Epithelial cell of esophagus (primary cell): Measurements from ENCODE around the gene PTGES3L.

Source experiments
- DNase-seq: peaks from one replicate; pipeline ENCODE4 v3.0.0; 2010; ENCODE audit warnings: low read depth
- H3K4me3 ChIP-seq: 2 replicates; pipeline ENCODE4 v1.5.1; 2011; ENCODE audit warnings: mild to moderate bottlenecking, low read length, control low read depth
- TF ChIP-seq, protein P1 (sequence below): IDR thresholded peaks from 2 replicates; pipeline ENCODE4 v1.5.1; 2011; ENCODE audit warnings: low read depth, mild to moderate bottlenecking, low read length, control low read depth, inconsistent platforms; ENCODE audit not compliant: insufficient read depth; ENCODE audit errors: missing control alignments

The PTGES3L gene

GRCh38 chr17:43024407-43025289 is 44.8 kb upstream of the PTGES3L start, which contains the start of gene RND2:
Gene RND2 (plus strand): TSS chr17:43025231. CDS start chr17:43025348, 117 bp downstream.
- TF ChIP-seq, protein P1, sequence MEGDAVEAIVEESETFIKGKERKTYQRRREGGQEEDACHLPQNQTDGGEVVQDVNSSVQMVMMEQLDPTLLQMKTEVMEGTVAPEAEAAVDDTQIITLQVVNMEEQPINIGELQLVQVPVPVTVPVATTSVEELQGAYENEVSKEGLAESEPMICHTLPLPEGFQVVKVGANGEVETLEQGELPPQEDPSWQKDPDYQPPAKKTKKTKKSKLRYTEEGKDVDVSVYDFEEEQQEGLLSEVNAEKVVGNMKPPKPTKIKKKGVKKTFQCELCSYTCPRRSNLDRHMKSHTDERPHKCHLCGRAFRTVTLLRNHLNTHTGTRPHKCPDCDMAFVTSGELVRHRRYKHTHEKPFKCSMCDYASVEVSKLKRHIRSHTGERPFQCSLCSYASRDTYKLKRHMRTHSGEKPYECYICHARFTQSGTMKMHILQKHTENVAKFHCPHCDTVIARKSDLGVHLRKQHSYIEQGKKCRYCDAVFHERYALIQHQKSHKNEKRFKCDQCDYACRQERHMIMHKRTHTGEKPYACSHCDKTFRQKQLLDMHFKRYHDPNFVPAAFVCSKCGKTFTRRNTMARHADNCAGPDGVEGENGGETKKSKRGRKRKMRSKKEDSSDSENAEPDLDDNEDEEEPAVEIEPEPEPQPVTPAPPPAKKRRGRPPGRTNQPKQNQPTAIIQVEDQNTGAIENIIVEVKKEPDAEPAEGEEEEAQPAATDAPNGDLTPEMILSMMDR = peak; percentile 73

DNA sequence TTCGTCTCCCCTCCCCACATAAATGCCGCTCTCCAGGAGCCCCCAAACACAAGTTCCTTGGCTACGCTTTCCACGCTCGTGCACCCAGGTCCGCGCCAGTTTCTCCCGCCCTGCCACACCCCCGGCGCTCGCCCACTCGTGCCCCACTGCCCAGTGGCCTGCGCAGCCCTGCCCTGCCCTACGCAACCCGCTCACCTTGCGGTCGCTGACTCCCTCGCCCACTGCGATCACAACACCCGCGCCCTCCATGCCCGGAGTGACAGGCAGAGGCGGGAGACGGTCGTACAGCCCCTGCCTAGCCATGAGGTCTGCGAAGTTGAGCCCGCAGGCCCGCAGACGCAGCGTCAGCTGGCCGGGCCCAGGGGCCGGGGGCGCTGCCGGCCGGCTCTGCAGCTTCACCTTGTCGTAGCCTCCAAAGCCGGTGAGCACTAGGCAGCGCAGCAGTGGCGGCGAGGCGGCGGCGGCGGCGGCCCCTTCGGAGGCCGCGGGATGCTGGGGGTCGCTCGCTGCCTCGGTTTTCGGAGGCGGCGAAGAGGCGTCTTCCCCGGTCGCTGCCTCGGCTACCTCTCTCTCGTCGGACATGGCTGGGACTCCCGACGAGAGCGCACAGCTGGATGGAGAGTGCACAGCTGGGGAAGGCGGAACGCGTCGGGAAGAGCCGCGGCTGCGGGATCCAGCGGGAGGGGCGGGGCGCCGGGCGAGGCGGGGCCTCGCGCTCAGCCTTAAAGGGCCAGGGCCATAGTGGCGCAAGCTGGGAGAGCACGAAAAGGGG is 42.0 kb upstream of the PTGES3L start, which contains the start of gene VAT1:
VAT1 (minus strand) TSS at position 645 of the 772 bp plus-strand sequence; CDS start at position 582, 63 bp downstream.
- peak; percentile 85 for DNase-seq
- H3K4me3 ChIP-seq = peak within 1 kb of the TSS; percentile 92

More at GRCh38 chr17:43024407-43025289, 44.8 kb upstream of the PTGES3L start, which contains the start of gene RND2:
- H3K4me3 ChIP-seq = peak within 1 kb of the TSS; percentile 61
- peak; percentile 87 for DNase-seq

DNA sequence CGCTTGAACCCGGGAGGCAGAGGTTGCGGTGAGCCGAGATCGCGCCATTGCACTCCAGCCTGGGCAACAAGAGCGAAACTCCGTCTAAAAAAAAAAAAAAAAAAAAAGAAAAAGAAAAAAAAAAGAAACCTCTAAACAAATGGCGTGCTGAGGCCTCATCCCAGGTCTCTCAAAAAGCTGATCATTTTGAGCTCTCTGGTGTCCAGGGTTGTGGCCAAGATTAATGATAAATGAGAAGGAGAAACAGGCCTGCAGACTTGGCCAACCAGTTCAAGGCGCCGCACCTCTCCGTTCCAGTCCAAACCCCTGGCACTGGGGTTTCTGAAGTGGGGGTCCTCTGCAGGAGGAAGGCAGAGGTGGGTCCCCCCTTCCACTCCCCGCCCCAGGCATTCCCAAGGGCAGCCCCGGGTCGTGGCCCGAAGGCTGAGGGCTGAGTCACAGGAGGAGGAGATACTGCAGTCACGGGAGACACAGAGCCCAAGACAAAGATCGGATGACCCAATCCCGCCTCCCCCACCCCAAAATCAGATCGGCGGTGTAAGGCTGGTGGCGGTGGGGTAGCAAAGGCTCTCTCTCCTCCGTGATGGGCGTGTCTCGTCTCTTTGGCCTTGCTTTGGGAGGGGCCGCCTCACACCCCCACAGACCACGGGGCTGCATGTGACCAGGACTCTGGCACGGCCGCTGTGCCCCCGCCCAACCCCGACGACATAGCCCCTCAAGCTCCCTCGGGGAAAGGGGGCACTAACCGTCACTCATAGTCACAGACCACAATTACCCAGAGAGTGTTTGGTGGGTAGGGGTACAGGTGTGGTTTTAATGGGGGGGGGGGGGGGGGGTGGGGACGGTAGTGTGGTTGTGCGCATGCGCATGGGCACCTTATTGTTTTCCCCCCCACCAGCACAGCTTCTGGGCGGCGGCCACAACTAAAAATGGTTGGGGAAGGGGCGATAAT is 41.2 kb upstream of the PTGES3L start:
- TF ChIP-seq, protein P1 = no peak
- peak; percentile 47 for DNase-seq
- peak overlapping the region; percentile 92 for H3K4me3 ChIP-seq

More for the DNA sequence above, 42.0 kb upstream of the PTGES3L start, which contains the start of gene VAT1:
- TF ChIP-seq, protein P1 = no peak

- H3K4me3 ChIP-seq = no peak overlapping the region
- TF ChIP-seq, protein P1 = no peak
- DNase-seq = no peak
These were observed 40.2 kb upstream of the PTGES3L start for GRCh38 chr17:43020030-43020621.

DNA sequence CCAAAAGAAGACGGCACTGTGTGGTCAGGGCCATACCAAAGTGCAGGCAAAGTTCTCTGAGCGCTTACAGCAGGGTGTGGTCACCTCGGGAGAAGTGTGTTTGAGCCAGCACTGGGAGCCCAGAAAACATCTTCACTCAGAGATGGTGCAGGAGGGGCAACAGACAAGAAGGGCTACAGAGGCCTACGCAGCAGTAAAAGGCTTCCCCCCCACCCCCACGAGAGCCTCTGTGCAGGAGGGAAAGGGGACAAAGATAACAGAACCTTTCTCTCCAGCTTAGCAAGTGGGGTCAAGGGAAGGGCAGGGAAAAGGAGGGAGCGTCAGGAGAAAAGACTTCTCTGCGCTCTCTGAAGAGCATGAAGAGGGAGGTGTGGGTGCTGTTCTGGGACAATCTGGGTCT is 39.5 kb upstream of the PTGES3L start:
- DNase-seq = no peak

More for the DNA sequence above, 39.5 kb upstream of the PTGES3L start:
- TF ChIP-seq, protein P1 = no peak
- H3K4me3 ChIP-seq = no peak overlapping the region
